Measurements from ENCODE around the gene CCDC102B.
"Not testable (repeated sequence)": the region's sequence is repeated elsewhere in the genome, so short reads cannot be mapped to it uniquely, and the experiment has no call there.

Gene CCDC102B

GRCh38 chr18:68879947-68880346 is 82.1 kb downstream of the CCDC102B start:
- H2BK120ac ChIP-seq (ENCODE audit: insufficient read depth, low read length, poor library complexity); H3K79me1 ChIP-seq (ENCODE audit: low read length); H4K91ac ChIP-seq (ENCODE audit: low read depth, low read length); H3K18ac ChIP-seq (ENCODE audit: low read length); DNase-seq; H3K36me3 ChIP-seq (ENCODE audit: control insufficient read depth in 1 of 2, insufficient read depth in 2 of 2, low read length in 2 of 2); H2BK5ac ChIP-seq (ENCODE audit: low read depth, low read length, poor library complexity); H3K4ac ChIP-seq (ENCODE audit: low read depth, low read length); H4K8ac ChIP-seq (ENCODE audit: low read depth, low read length); H3K9ac ChIP-seq (ENCODE audit: low read length); H3K4me3 ChIP-seq (ENCODE audit: low read depth, low read length); H3K23ac ChIP-seq (ENCODE audit: low read length); H3K27ac ChIP-seq (ENCODE audit: low read depth, low read length); H2AFZ ChIP-seq (ENCODE audit: insufficient read depth, low read length, poor library complexity); H3K4me1 ChIP-seq (ENCODE audit: control insufficient read depth in 1 of 2, insufficient read depth in 2 of 2, low read length in 2 of 2); H3K79me2 ChIP-seq (ENCODE audit: control insufficient read depth, insufficient read depth, low read length, poor library complexity); H2BK12ac ChIP-seq (ENCODE audit: low read length); H4K12ac ChIP-seq (ENCODE audit: low read depth, low read length); H3K27me3 ChIP-seq (ENCODE audit: insufficient read depth, low read length); H3K14ac ChIP-seq (ENCODE audit: low read length); H2AK5ac ChIP-seq (ENCODE audit: low read length); H3K9me3 ChIP-seq (ENCODE audit: insufficient read depth, low read depth, low read length); H3K4me2 ChIP-seq (ENCODE audit: low read length): not testable (repeated sequence)
- WGBS (ENCODE audit: extremely low coverage, insufficient coverage, insufficient read length): no CpG with 5 or more reads among the region's 21 CpGs

- H3K27me3 ChIP-seq (ENCODE audit: insufficient read depth, low read length): no peaks in the 10 kb centered on the region
- no CpG with 5 or more reads among the region's 4 CpGs for WGBS (ENCODE audit: extremely low coverage, insufficient coverage, insufficient read length)
- no peaks in the 10 kb centered on the region for H3K36me3 ChIP-seq (ENCODE audit: control insufficient read depth in 1 of 2, insufficient read depth in 2 of 2, low read length in 2 of 2)
- H2AK5ac ChIP-seq (ENCODE audit: low read length): no peak overlapping the region
- H3K79me1 ChIP-seq (ENCODE audit: low read length): no peaks in the 10 kb centered on the region
- no peaks in the 10 kb centered on the region for H3K79me2 ChIP-seq (ENCODE audit: control insufficient read depth, insufficient read depth, low read length, poor library complexity)
- H4K91ac ChIP-seq (ENCODE audit: low read depth, low read length): no peak overlapping the region
- no peak overlapping the region for H2BK12ac ChIP-seq (ENCODE audit: low read length)
- H2BK120ac ChIP-seq (ENCODE audit: insufficient read depth, low read length, poor library complexity): no peak overlapping the region
- no peaks in the 10 kb centered on the region for H3K4me1 ChIP-seq (ENCODE audit: control insufficient read depth in 1 of 2, insufficient read depth in 2 of 2, low read length in 2 of 2)
- H4K8ac ChIP-seq (ENCODE audit: low read depth, low read length): no peak overlapping the region
- no peak overlapping the region for H3K18ac ChIP-seq (ENCODE audit: low read length)
- no peak overlapping the region for H3K4me2 ChIP-seq (ENCODE audit: low read length)
- no peak for DNase-seq
- no peak overlapping the region for H3K14ac ChIP-seq (ENCODE audit: low read length)
- no peak overlapping the region for H3K4ac ChIP-seq (ENCODE audit: low read depth, low read length)
- no peak overlapping the region for H2BK5ac ChIP-seq (ENCODE audit: low read depth, low read length, poor library complexity)
- no peak overlapping the region for H3K23ac ChIP-seq (ENCODE audit: low read length)
- H3K9ac ChIP-seq (ENCODE audit: low read length): no peak overlapping the region
- no peak overlapping the region for H4K12ac ChIP-seq (ENCODE audit: low read depth, low read length)
- no peak overlapping the region for H3K4me3 ChIP-seq (ENCODE audit: low read depth, low read length)
- H2AFZ ChIP-seq (ENCODE audit: insufficient read depth, low read length, poor library complexity): no peak overlapping the region
- no peaks in the 10 kb centered on the region for H3K9me3 ChIP-seq (ENCODE audit: insufficient read depth, low read depth, low read length)
- H3K27ac ChIP-seq (ENCODE audit: low read depth, low read length): no peak overlapping the region
These were observed 89.5 kb downstream of the CCDC102B start for GRCh38 chr18:68887410-68887809.

GRCh38 chr18:68893354-68893753 is 95.5 kb downstream of the CCDC102B start:
- no peaks in the 10 kb centered on the region for H3K79me2 ChIP-seq (ENCODE audit: control insufficient read depth, insufficient read depth, low read length, poor library complexity)
- H4K12ac ChIP-seq (ENCODE audit: low read depth, low read length): no peak overlapping the region
- no peak overlapping the region for H2BK5ac ChIP-seq (ENCODE audit: low read depth, low read length, poor library complexity)
- no peak overlapping the region for H2AFZ ChIP-seq (ENCODE audit: insufficient read depth, low read length, poor library complexity)
- H3K9me3 ChIP-seq (ENCODE audit: insufficient read depth, low read depth, low read length): no peaks in the 10 kb centered on the region
- H3K23ac ChIP-seq (ENCODE audit: low read length): no peak overlapping the region
- H3K4me2 ChIP-seq (ENCODE audit: low read length): no peak overlapping the region
- no peaks in the 10 kb centered on the region for H3K79me1 ChIP-seq (ENCODE audit: low read length)
- no peaks in the 10 kb centered on the region for H3K4me1 ChIP-seq (ENCODE audit: control insufficient read depth in 1 of 2, insufficient read depth in 2 of 2, low read length in 2 of 2)
- no CpG with 5 or more reads among the region's 1 CpG for WGBS (ENCODE audit: extremely low coverage, insufficient coverage, insufficient read length)
- no peak for DNase-seq
- no peak overlapping the region for H3K27ac ChIP-seq (ENCODE audit: low read depth, low read length)
- H3K9ac ChIP-seq (ENCODE audit: low read length): no peak overlapping the region
- no peak overlapping the region for H4K91ac ChIP-seq (ENCODE audit: low read depth, low read length)
- H3K27me3 ChIP-seq (ENCODE audit: insufficient read depth, low read length): no peaks in the 10 kb centered on the region
- H3K14ac ChIP-seq (ENCODE audit: low read length): no peak overlapping the region
- no peak overlapping the region for H3K4me3 ChIP-seq (ENCODE audit: low read depth, low read length)
- H2BK120ac ChIP-seq (ENCODE audit: insufficient read depth, low read length, poor library complexity): no peak overlapping the region
- no peaks in the 10 kb centered on the region for H3K36me3 ChIP-seq (ENCODE audit: control insufficient read depth in 1 of 2, insufficient read depth in 2 of 2, low read length in 2 of 2)
- no peak overlapping the region for H3K4ac ChIP-seq (ENCODE audit: low read depth, low read length)
- no peak overlapping the region for H3K18ac ChIP-seq (ENCODE audit: low read length)
- H2AK5ac ChIP-seq (ENCODE audit: low read length): no peak overlapping the region
- H4K8ac ChIP-seq (ENCODE audit: low read depth, low read length): no peak overlapping the region
- no peak overlapping the region for H2BK12ac ChIP-seq (ENCODE audit: low read length)

DNA sequence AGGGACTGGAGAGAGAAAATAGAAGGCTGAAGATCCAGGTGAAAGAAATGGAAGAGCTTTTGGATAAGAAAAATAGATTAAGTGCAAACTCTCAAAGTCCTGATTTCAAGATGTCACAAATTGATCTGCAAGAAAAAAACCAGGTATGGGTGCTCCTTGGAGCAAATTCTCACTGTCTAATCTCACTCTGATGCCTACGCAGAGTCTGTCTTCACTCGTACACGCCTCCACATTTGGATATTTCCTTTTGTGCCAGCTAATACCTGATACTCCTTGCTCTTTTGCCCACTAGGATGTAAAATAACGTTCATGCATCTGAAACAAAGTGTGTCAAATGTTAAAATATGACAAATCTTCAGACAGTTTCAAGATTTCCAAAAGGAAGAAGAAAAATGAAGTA is 99.4 kb downstream of the CCDC102B start:
- H4K91ac ChIP-seq (ENCODE audit: low read depth, low read length): no peak overlapping the region
- no peak overlapping the region for H3K4me3 ChIP-seq (ENCODE audit: low read depth, low read length)
- no peaks in the 10 kb centered on the region for H3K27me3 ChIP-seq (ENCODE audit: insufficient read depth, low read length)
- no peak overlapping the region for H2AK5ac ChIP-seq (ENCODE audit: low read length)
- DNase-seq: no peak
- H3K23ac ChIP-seq (ENCODE audit: low read length): no peak overlapping the region
- no peak overlapping the region for H2AFZ ChIP-seq (ENCODE audit: insufficient read depth, low read length, poor library complexity)
- H3K9me3 ChIP-seq (ENCODE audit: insufficient read depth, low read depth, low read length): no peaks in the 10 kb centered on the region
- H4K12ac ChIP-seq (ENCODE audit: low read depth, low read length): no peak overlapping the region
- H3K79me2 ChIP-seq (ENCODE audit: control insufficient read depth, insufficient read depth, low read length, poor library complexity): no peaks in the 10 kb centered on the region
- no peak overlapping the region for H3K27ac ChIP-seq (ENCODE audit: low read depth, low read length)
- H3K18ac ChIP-seq (ENCODE audit: low read length): no peak overlapping the region
- no peak overlapping the region for H2BK120ac ChIP-seq (ENCODE audit: insufficient read depth, low read length, poor library complexity)
- no peaks in the 10 kb centered on the region for H3K36me3 ChIP-seq (ENCODE audit: control insufficient read depth in 1 of 2, insufficient read depth in 2 of 2, low read length in 2 of 2)
- H2BK12ac ChIP-seq (ENCODE audit: low read length): no peak overlapping the region
- H3K4me2 ChIP-seq (ENCODE audit: low read length): no peak overlapping the region
- H3K14ac ChIP-seq (ENCODE audit: low read length): no peak overlapping the region
- H3K9ac ChIP-seq (ENCODE audit: low read length): no peak overlapping the region
- H3K4me1 ChIP-seq (ENCODE audit: control insufficient read depth in 1 of 2, insufficient read depth in 2 of 2, low read length in 2 of 2): no peaks in the 10 kb centered on the region
- H4K8ac ChIP-seq (ENCODE audit: low read depth, low read length): no peak overlapping the region
- H3K79me1 ChIP-seq (ENCODE audit: low read length): no peaks in the 10 kb centered on the region
- WGBS (ENCODE audit: extremely low coverage, insufficient coverage, insufficient read length): no CpG with 5 or more reads among the region's 4 CpGs
- H2BK5ac ChIP-seq (ENCODE audit: low read depth, low read length, poor library complexity): no peak overlapping the region
- no peak overlapping the region for H3K4ac ChIP-seq (ENCODE audit: low read depth, low read length)

GRCh38 chr18:68909579-68909978 is 111.7 kb downstream of the CCDC102B start:
- Histone ChIP-seq H2AFZ (ENCODE audit: insufficient read depth, low read length, poor library complexity) (no peak overlapping the region), H2BK12ac (ENCODE audit: low read length) (no peak overlapping the region), H3K79me2 (ENCODE audit: control insufficient read depth, insufficient read depth, low read length, poor library complexity) (no peaks in the 10 kb centered on the region), H2BK5ac (ENCODE audit: low read depth, low read length, poor library complexity) (no peak overlapping the region), H3K4ac (ENCODE audit: low read depth, low read length) (no peak overlapping the region), H3K4me2 (ENCODE audit: low read length) (no peak overlapping the region), H3K9me3 (ENCODE audit: insufficient read depth, low read depth, low read length) (no peaks in the 10 kb centered on the region), H4K12ac (ENCODE audit: low read depth, low read length) (no peak overlapping the region), H3K18ac (ENCODE audit: low read length) (no peak overlapping the region), H2BK120ac (ENCODE audit: insufficient read depth, low read length, poor library complexity) (no peak overlapping the region), H4K91ac (ENCODE audit: low read depth, low read length) (no peak overlapping the region), H3K14ac (ENCODE audit: low read length) (no peak overlapping the region), H3K4me1 (ENCODE audit: control insufficient read depth in 1 of 2, insufficient read depth in 2 of 2, low read length in 2 of 2) (no peaks in the 10 kb centered on the region), H3K23ac (ENCODE audit: low read length) (no peak overlapping the region), H2AK5ac (ENCODE audit: low read length) (no peak overlapping the region), H4K8ac (ENCODE audit: low read depth, low read length) (no peak overlapping the region), H3K4me3 (ENCODE audit: low read depth, low read length) (no peak overlapping the region), H3K79me1 (ENCODE audit: low read length) (no peaks in the 10 kb centered on the region), H3K27ac (ENCODE audit: low read depth, low read length) (no peak overlapping the region), H3K36me3 (ENCODE audit: control insufficient read depth in 1 of 2, insufficient read depth in 2 of 2, low read length in 2 of 2) (no peaks in the 10 kb centered on the region), H3K9ac (ENCODE audit: low read length) (no peak overlapping the region), H3K27me3 (ENCODE audit: insufficient read depth, low read length) (no peaks in the 10 kb centered on the region)
- no peak for DNase-seq

All from trophoblast cell (in vitro differentiated cells and primary cell).